GM12878 (cell line): ENCODE data around the gene SLC66A3.

Experiments used
- SIN3A ChIP-seq: IDR thresholded peaks from 2 replicates; pipeline ENCODE4 v1.6.1; 2012; ENCODE audit warnings: low read depth, low read length, improper control_type of control experiment
- SMAD5 ChIP-seq: IDR thresholded peaks from 2 replicates; pipeline ENCODE4 v1.6.1; 2016; ENCODE audit warnings: antibody characterized with exemption, low read depth
- TF ChIP-seq, protein P1 (sequence below), 3 experiments: IDR thresholded peaks in 2 of 3; conservative IDR thresholded peaks in 1 of 3; 2 replicates each; pipeline ENCODE4 v1.5.1; 2011; ENCODE audit warnings: low read depth in 3 of 3, low read length in 3 of 3, mild to moderate bottlenecking in 3 of 3, control low read depth in 2 of 3, moderate library complexity in 2 of 3, inconsistent platforms in 1 of 3, mixed read lengths in 1 of 3; ENCODE audit not compliant: control insufficient read depth in 2 of 3, insufficient read depth in 1 of 3; ENCODE audit errors: extremely low read depth in 1 of 3
- TF ChIP-seq, protein P2 (sequence below): fragments of 450-650 bp; IDR thresholded peaks from 2 replicates; pipeline ENCODE4 v1.6.1; 2017; ENCODE audit warnings: borderline replicate concordance

DNA sequence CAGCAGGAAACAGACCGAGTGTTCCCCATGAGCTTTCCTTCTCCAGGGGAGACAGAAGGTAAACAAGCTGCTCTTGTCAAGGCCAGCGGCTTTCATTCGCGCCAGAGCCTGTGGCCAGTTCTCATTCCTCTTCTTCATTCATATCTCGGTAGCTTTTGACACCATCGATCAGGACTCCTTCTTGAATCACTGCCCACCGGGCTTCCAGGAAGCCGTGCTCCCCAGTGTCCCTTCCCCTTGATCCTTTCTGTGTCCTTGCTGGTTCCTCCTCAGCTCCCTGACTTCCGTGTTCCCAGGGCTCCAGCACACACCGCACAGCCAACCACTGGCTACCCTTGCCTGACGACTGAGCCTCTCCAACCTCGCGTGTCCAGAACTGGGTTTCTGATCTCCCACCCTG lies 14.1 kb downstream of the SLC66A3 start:
- TF ChIP-seq, protein P1, sequence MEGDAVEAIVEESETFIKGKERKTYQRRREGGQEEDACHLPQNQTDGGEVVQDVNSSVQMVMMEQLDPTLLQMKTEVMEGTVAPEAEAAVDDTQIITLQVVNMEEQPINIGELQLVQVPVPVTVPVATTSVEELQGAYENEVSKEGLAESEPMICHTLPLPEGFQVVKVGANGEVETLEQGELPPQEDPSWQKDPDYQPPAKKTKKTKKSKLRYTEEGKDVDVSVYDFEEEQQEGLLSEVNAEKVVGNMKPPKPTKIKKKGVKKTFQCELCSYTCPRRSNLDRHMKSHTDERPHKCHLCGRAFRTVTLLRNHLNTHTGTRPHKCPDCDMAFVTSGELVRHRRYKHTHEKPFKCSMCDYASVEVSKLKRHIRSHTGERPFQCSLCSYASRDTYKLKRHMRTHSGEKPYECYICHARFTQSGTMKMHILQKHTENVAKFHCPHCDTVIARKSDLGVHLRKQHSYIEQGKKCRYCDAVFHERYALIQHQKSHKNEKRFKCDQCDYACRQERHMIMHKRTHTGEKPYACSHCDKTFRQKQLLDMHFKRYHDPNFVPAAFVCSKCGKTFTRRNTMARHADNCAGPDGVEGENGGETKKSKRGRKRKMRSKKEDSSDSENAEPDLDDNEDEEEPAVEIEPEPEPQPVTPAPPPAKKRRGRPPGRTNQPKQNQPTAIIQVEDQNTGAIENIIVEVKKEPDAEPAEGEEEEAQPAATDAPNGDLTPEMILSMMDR (IDR thresholded peaks at IDR 0.05 in 2 of 3, conservative IDR thresholded peaks at IDR 0.05 in 1 of 3; ENCODE audit: control insufficient read depth in 2 of 3, extremely low read depth in 1 of 3, insufficient read depth in 1 of 3, low read depth in 3 of 3, low read length in 3 of 3) = no peak
- TF ChIP-seq, protein P2, sequence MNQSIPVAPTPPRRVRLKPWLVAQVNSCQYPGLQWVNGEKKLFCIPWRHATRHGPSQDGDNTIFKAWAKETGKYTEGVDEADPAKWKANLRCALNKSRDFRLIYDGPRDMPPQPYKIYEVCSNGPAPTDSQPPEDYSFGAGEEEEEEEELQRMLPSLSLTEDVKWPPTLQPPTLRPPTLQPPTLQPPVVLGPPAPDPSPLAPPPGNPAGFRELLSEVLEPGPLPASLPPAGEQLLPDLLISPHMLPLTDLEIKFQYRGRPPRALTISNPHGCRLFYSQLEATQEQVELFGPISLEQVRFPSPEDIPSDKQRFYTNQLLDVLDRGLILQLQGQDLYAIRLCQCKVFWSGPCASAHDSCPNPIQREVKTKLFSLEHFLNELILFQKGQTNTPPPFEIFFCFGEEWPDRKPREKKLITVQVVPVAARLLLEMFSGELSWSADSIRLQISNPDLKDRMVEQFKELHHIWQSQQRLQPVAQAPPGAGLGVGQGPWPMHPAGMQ = no peak
- TF ChIP-seq SIN3A (no peak), SMAD5 (no peak)
